IMR-90 (cell line): ENCODE results near the gene LAMB3. TPM values are rescaled to one million over a fixed set of nuclear protein-coding genes. Genes with fewer than 3 reads are reported as not detected.

Experiments
- ATAC-seq: fragments of 200-7000 bp; cut with Tn5 transposase; 2 replicates; pipeline ENCODE4 v1.9.1; 2020; ENCODE audit warnings: low read depth, mild to moderate bottlenecking, moderate library complexity
- BruUV-seq: library from RNA; stranded (reverse); fragments of 400-500 nt; replicated peaks from 2 replicates; lab custom pipeline; 2021; lab: Mats Ljungman, UMichigan
- CTCF ChIA-PET: fragments of 300-600 bp; formaldehyde crosslinking; extraction: SDS; loops from one replicate; lab custom pipeline; 2021; ENCODE audit warnings: antibody characterized with exemption; lab: Yijun Ruan, JAX
- POLR2A ChIA-PET: fragments of 300-600 bp; sonication (Branson Sonifier 250); formaldehyde crosslinking; loops from one replicate; lab custom pipeline; 2022; ENCODE audit warnings: antibody characterized with exemption; ENCODE audit not compliant: unreplicated experiment; lab: Charles Lee
- DNase-seq: peaks from one replicate; pipeline ENCODE4 v3.0.0; 2013
- H2AFZ ChIP-seq: replicated peaks from 2 replicates; pipeline ENCODE3; 2013; ENCODE audit warnings: low read length, mild to moderate bottlenecking; ENCODE audit not compliant: poor library complexity
- H2AK5ac ChIP-seq: 2 replicates; pipeline ENCODE4 v1.6.1; 2013; ENCODE audit warnings: low read depth, low read length, inconsistent platforms
- H2AK9ac ChIP-seq: replicated peaks from 2 replicates; pipeline ENCODE3; 2013; ENCODE audit warnings: mild to moderate bottlenecking, low read depth, low read length, moderate library complexity; ENCODE audit not compliant: poor library complexity
- H2BK120ac ChIP-seq: 2 replicates; pipeline ENCODE4 v1.6.1; 2013; ENCODE audit warnings: low read depth, low read length, inconsistent platforms
- H2BK15ac ChIP-seq: 3 replicates; pipeline ENCODE4 v1.6.1; 2013; ENCODE audit warnings: low read depth, low read length, inconsistent platforms
- H2BK20ac ChIP-seq: 2 replicates; pipeline ENCODE4 v1.6.1; 2013; ENCODE audit warnings: low read depth, mild to moderate bottlenecking, inconsistent platforms, low read length, moderate library complexity
- H2BK5ac ChIP-seq: 2 replicates; pipeline ENCODE4 v1.6.1; 2013; ENCODE audit warnings: mild to moderate bottlenecking, low read depth, low read length, inconsistent platforms; ENCODE audit not compliant: poor library complexity, severe bottlenecking
- H3K14ac ChIP-seq: replicated peaks from 2 replicates; pipeline ENCODE4 v1.6.1; 2013; ENCODE audit warnings: low read depth, low read length, inconsistent platforms
- H3K18ac ChIP-seq: 2 replicates; pipeline ENCODE4 v1.6.1; 2013; ENCODE audit warnings: low read depth, low read length, control low read depth
- H3K23ac ChIP-seq: 2 replicates; pipeline ENCODE4 v1.6.1; 2013; ENCODE audit warnings: low read depth, low read length, inconsistent platforms
- H3K27ac ChIP-seq: 2 replicates; pipeline ENCODE4 v1.5.1; 2013; ENCODE audit warnings: mild to moderate bottlenecking, control low read depth, low read length; ENCODE audit not compliant: insufficient read depth
- H3K27me3 ChIP-seq: 2 replicates; pipeline ENCODE4 v1.6.1; 2013; ENCODE audit warnings: low read length; ENCODE audit not compliant: control insufficient read depth, insufficient read depth
- H3K36me3 ChIP-seq: 2 replicates; pipeline ENCODE4 v1.6.1; 2013; ENCODE audit warnings: low read length, mixed read lengths; ENCODE audit not compliant: control insufficient read depth, insufficient read depth
- H3K4ac ChIP-seq: 2 replicates; pipeline ENCODE4 v1.6.1; 2013; ENCODE audit warnings: low read depth, low read length, inconsistent platforms
- H3K4me1 ChIP-seq: 2 replicates; pipeline ENCODE4 v1.6.1; 2013; ENCODE audit warnings: low read length, mixed read lengths; ENCODE audit not compliant: control insufficient read depth, insufficient read depth
- H3K4me2 ChIP-seq: 2 replicates; pipeline ENCODE4 v1.6.1; 2013; ENCODE audit warnings: low read depth, mild to moderate bottlenecking, control low read depth, low read length, moderate library complexity
- H3K4me3 ChIP-seq: 2 replicates; pipeline ENCODE4 v1.5.1; 2013; ENCODE audit warnings: low read depth, mild to moderate bottlenecking, control low read depth, low read length, moderate library complexity; ENCODE audit not compliant: insufficient read depth
- H3K56ac ChIP-seq: 2 replicates; pipeline ENCODE4 v1.6.1; 2013; ENCODE audit warnings: low read length, inconsistent platforms; ENCODE audit not compliant: insufficient read depth; ENCODE audit errors: extremely low read depth
- H3K79me1 ChIP-seq, 2 experiments: 2 replicates each; pipeline ENCODE4 v1.6.1; 2013; ENCODE audit warnings: low read length in 2 of 2, inconsistent platforms in 1 of 2, low read depth in 1 of 2
- H3K9ac ChIP-seq: 2 replicates; pipeline ENCODE4 v1.6.1; 2013; ENCODE audit warnings: low read depth, low read length, control low read depth
- H3K9me1 ChIP-seq: 2 replicates; pipeline ENCODE4 v1.6.1; 2013; ENCODE audit warnings: low read length, inconsistent platforms; ENCODE audit not compliant: insufficient read depth
- H3K9me3 ChIP-seq: 2 replicates; pipeline ENCODE4 v1.6.1; 2013; ENCODE audit warnings: low read length; ENCODE audit not compliant: control insufficient read depth, insufficient read depth
- H4K20me1 ChIP-seq: 2 replicates; pipeline ENCODE4 v1.6.1; 2013; ENCODE audit warnings: low read length, inconsistent platforms; ENCODE audit not compliant: insufficient read depth
- H4K5ac ChIP-seq: 2 replicates; pipeline ENCODE4 v1.6.1; 2013; ENCODE audit warnings: mild to moderate bottlenecking, low read depth, low read length, control low read depth
- H4K8ac ChIP-seq, 2 experiments: 2 replicates each; pipeline ENCODE4 v1.6.1; 2013; ENCODE audit warnings: low read depth in 2 of 2, low read length in 2 of 2, control low read depth in 1 of 2, inconsistent platforms in 1 of 2
- H4K91ac ChIP-seq: 2 replicates; pipeline ENCODE4 v1.6.1; 2013; ENCODE audit warnings: low read depth, low read length, inconsistent platforms; ENCODE audit not compliant: insufficient read depth
- CEBPB ChIP-seq: IDR thresholded peaks from 2 replicates; pipeline ENCODE4 v1.6.1; 2012; ENCODE audit warnings: low read depth, low read length, improper control_type of control experiment
- RAD21 ChIP-seq: IDR thresholded peaks from 2 replicates; pipeline ENCODE4 v1.6.1; 2012; ENCODE audit warnings: low read length, improper control_type of control experiment
- WGBS, 2 experiments: methylation state at CpG; one replicate each; pipeline versions ENCODE4 v1.1.5 to v1.1.7; 2013; ENCODE audit warnings: missing lambda C conversion rate in 2 of 2; ENCODE audit not compliant: insufficient read length in 1 of 2; ENCODE audit errors: extremely low coverage in 2 of 2; 5-methylcytosine and 5-hydroxymethylcytosine counted together
- dilution Hi-C: fragments of 300-500 bp; cut with HindIII; formaldehyde crosslinking; loops from one replicate; pipeline ENCODE4 v1.14.3; 2018; ENCODE audit warnings: low sequenced_read_pairs; ENCODE audit not compliant: unreplicated experiment
- in situ Hi-C: fragments of 300-500 bp; cut with MboI; formaldehyde crosslinking; loops from 3 replicates; pipeline ENCODE4 v1.14.3; 2019; ENCODE audit warnings: low sequenced_read_pairs, inconsistent platforms, mixed read lengths
- intact Hi-C: fragments of 100-400 bp; cut with micrococcal nuclease; formaldehyde crosslinking; loops from 2 replicates; pipeline ENCODE4 v1.10.0; 2022
- polyA plus RNA-seq, 3 experiments: library from polyadenylated mRNA; depleted of rRNA; stranded (reverse); fragments of >200 nt; gene quantifications; 2 replicates each; pipeline ENCODE4 v1.2.3, GENCODE V29; 2012; ENCODE audit warnings: low replicate concordance in 1 of 3
- total RNA-seq: library from RNA; depleted of rRNA; stranded (reverse); fragments of >200 nt; gene quantifications from 2 replicates; pipeline ENCODE4 v1.2.3, GENCODE V29; 2012

LAMB3 gene
- total and polyA plus RNA-seq, 2 of the 4 experiments (the other 2 are of a cell fraction), result 0.72 to 2.1 TPM

GRCh38 chr1:209662879-209663327 lies 10.7 kb upstream of the LAMB3 start:
- dilution Hi-C loops (no loop called here), in situ Hi-C loops (no loop called here), intact Hi-C loops (no loop called here)
- Histone ChIP-seq H2AK9ac (no peak overlapping the region), H4K8ac (no peak overlapping the region), H3K4me2 (no peak overlapping the region), H2AFZ (no peak overlapping the region), H4K20me1 (no peaks in the 10 kb centered on the region), H2AK5ac (no peak overlapping the region), H2BK5ac (no peak overlapping the region), H3K4ac (no peak overlapping the region), H3K4me3 (no peak overlapping the region), H3K23ac (no peak overlapping the region), H3K79me1 (no peaks in the 10 kb centered on the region), H3K14ac (no peak overlapping the region), H3K27me3 (0 out of 2 replicates have a peak, but pooled peaks cover 3% of the 10 kb centered on the region), H2BK15ac (no peak overlapping the region), H3K9me1 (no peaks in the 10 kb centered on the region; the same call in 1 of the 2 replicates), H4K5ac (no peak overlapping the region), H3K4me1 (no peaks in the 10 kb centered on the region), H3K27ac (no peak overlapping the region), H4K91ac (no peak overlapping the region), H3K36me3 (no peaks in the 10 kb centered on the region), H3K18ac (no peak overlapping the region), H3K9ac (no peak overlapping the region), H3K9me3 (no peaks in the 10 kb centered on the region), H2BK20ac (no peak overlapping the region), H2BK120ac (no peak overlapping the region), H3K56ac (no peak overlapping the region)
- no TSS peak for BruUV-seq
- ATAC-seq, result no peak
- no CpG with 5 or more reads among the region's 3 CpGs for WGBS, 2 experiments
- TF ChIP-seq CEBPB (no peak), RAD21 (no peak)
- DNase-seq, result no peak
- POLR2A ChIA-PET, result no interaction called here
- CTCF ChIA-PET, result no interaction called here
